ENCODE results near the gene GPC3.
A peak's percentile ranks its signal among the peaks of the same experiment; 100 is the strongest.

Gene GPC3

GRCh38 chrX:133742602-133743305 is 242.6 kb downstream of the GPC3 start:
- ChIA-PET POLR2A (no interaction called here), CTCF (interaction anchor here (0.7 to 1.2 kb wide), 2 partner anchors 9 to 460 kb away, joined by 3 read pairs; no protein-coding TSS in a partner anchor)
- H3K36me3 ChIP-seq (ENCODE audit: control insufficient read depth in 2 of 2, insufficient read depth in 1 of 2, low read length in 2 of 2): no peaks in the 10 kb centered on the region
- H3K4me1 ChIP-seq (ENCODE audit: control insufficient read depth, insufficient read depth, low read length): no peaks in the 10 kb centered on the region
- TF ChIP-seq ZNF211 (tag by site-specific recombination; IDR thresholded peaks at IDR 0.05; ENCODE audit: low read depth): no peak
- no peak overlapping the region for H3K4me3 ChIP-seq (ENCODE audit: low read depth, low read length)
- no peak overlapping the region for H3K27ac ChIP-seq (ENCODE audit: extremely low read depth, low read depth, low read length)
- no peaks in the 10 kb centered on the region for H3K9me3 ChIP-seq (ENCODE audit: control insufficient read depth, insufficient read depth, low read depth, low read length)

GRCh38 chrX:133741303-133741702 is 244.1 kb downstream of the GPC3 start:
- Histone ChIP-seq H3K27ac (ENCODE audit: extremely low read depth, low read depth, low read length) (no peak overlapping the region), H3K36me3 (ENCODE audit: control insufficient read depth in 2 of 2, insufficient read depth in 1 of 2, low read length in 2 of 2) (no peaks in the 10 kb centered on the region), H3K9me3 (ENCODE audit: control insufficient read depth, insufficient read depth, low read depth, low read length) (no peaks in the 10 kb centered on the region), H3K4me3 (ENCODE audit: low read depth, low read length) (no peak overlapping the region), H3K4me1 (ENCODE audit: control insufficient read depth, insufficient read depth, low read length) (no peaks in the 10 kb centered on the region)
- POLR2A ChIA-PET: interaction anchor here (0.6 kb wide), 1 partner anchor 688 kb away, joined by 3 read pairs; no protein-coding TSS in a partner anchor
- CTCF ChIA-PET: interaction anchor here (1.2 kb wide), 2 partner anchors 11 to 34 kb away, joined by 3 to 4 read pairs; no protein-coding TSS in a partner anchor
- TF ChIP-seq ZNF18 (tag by site-specific recombination; IDR thresholded peaks at IDR 0.05) (no peak), ZNF121 (tag by site-specific recombination; IDR thresholded peaks at IDR 0.05) (no peak), ZNF654 (tag by site-specific recombination; IDR thresholded peaks at IDR 0.05; ENCODE audit: low read depth) (no peak)

GRCh38 chrX:133726642-133727041 is 258.8 kb downstream of the GPC3 start:
- no peak overlapping the region for H3K4me3 ChIP-seq (ENCODE audit: low read depth, low read length)
- H3K36me3 ChIP-seq (ENCODE audit: control insufficient read depth in 2 of 2, insufficient read depth in 1 of 2, low read length in 2 of 2): no peaks in the 10 kb centered on the region
- TF ChIP-seq BCL6B (tag by site-specific recombination; IDR thresholded peaks at IDR 0.05): peak; percentile 35; the same call in 1 of the 2 replicates
- no peak for TF ChIP-seq ZNF426 (tag by site-specific recombination; IDR thresholded peaks at IDR 0.05)
- TF ChIP-seq ZSCAN18 (tag by site-specific recombination; IDR thresholded peaks at IDR 0.05): no peak
- no peak for TF ChIP-seq ZNF830 (tag by site-specific recombination; IDR thresholded peaks at IDR 0.05; ENCODE audit: low read depth)
- no peak for TF ChIP-seq ZNF391 (tag by site-specific recombination; IDR thresholded peaks at IDR 0.05; ENCODE audit: borderline replicate concordance, low read depth)
- TF ChIP-seq ZBTB8A (tag by site-specific recombination; IDR thresholded peaks at IDR 0.05): no peak
- TF ChIP-seq HOXC10 (CRISPR knock-in tag; IDR thresholded peaks at IDR 0.05): no peak
- 0 out of 2 replicates have a peak, but pooled peaks have one; percentile 10 for TF ChIP-seq FEZF1 (tag by site-specific recombination; IDR thresholded peaks at IDR 0.05)
- no peak for TF ChIP-seq ZNF677 (tag by site-specific recombination; IDR thresholded peaks at IDR 0.05)
- no peak for TF ChIP-seq GFI1B (tag by site-specific recombination; IDR thresholded peaks at IDR 0.05)
- TF ChIP-seq ZXDB (tag by site-specific recombination; IDR thresholded peaks at IDR 0.05): peak; percentile 10; the same call in 1 of the 2 replicates
- no peak for TF ChIP-seq ZNF10 (tag by site-specific recombination; IDR thresholded peaks at IDR 0.05)
- no peak for TF ChIP-seq ZNF544 (tag by site-specific recombination; IDR thresholded peaks at IDR 0.05)
- no peak for TF ChIP-seq ZNF660 (tag by site-specific recombination; IDR thresholded peaks at IDR 0.05)
- 0 out of 2 replicates have a peak, but pooled peaks have one; percentile 28 for TF ChIP-seq SCRT2 (tag by site-specific recombination; IDR thresholded peaks at IDR 0.05)
- TF ChIP-seq ZNF501 (tag by site-specific recombination; IDR thresholded peaks at IDR 0.05): no peak
- no peak for TF ChIP-seq ZNF366 (tag by site-specific recombination; conservative IDR thresholded peaks at IDR 0.05)
- no peak for TF ChIP-seq ZNF138 (tag by site-specific recombination; IDR thresholded peaks at IDR 0.05; ENCODE audit: borderline replicate concordance)
- ChIA-PET CTCF (no interaction called here), POLR2A (no interaction called here)
- H3K27ac ChIP-seq (ENCODE audit: extremely low read depth, low read depth, low read length): no peak overlapping the region
- H3K4me1 ChIP-seq (ENCODE audit: control insufficient read depth, insufficient read depth, low read length): peaks cover 9% of the 10 kb centered on the region
- no peaks in the 10 kb centered on the region for H3K9me3 ChIP-seq (ENCODE audit: control insufficient read depth, insufficient read depth, low read depth, low read length)

Data from HEK293 (cell line).